CD1c-positive myeloid dendritic cell (primary cell): ENCODE measurements around the gene TBX2.
A peak's percentile ranks its signal among the peaks of the same experiment; 100 is the strongest.

Experiments used
- DNase-seq: peaks from one replicate; pipeline ENCODE4 v3.0.0-alpha.2; 2016; ENCODE audit errors: extremely low spot score

Gene TBX2

GRCh38 chr17:61453566-61454380 lies 54.1 kb downstream of the TBX2 start:
- DNase-seq, result no peak

DNA sequence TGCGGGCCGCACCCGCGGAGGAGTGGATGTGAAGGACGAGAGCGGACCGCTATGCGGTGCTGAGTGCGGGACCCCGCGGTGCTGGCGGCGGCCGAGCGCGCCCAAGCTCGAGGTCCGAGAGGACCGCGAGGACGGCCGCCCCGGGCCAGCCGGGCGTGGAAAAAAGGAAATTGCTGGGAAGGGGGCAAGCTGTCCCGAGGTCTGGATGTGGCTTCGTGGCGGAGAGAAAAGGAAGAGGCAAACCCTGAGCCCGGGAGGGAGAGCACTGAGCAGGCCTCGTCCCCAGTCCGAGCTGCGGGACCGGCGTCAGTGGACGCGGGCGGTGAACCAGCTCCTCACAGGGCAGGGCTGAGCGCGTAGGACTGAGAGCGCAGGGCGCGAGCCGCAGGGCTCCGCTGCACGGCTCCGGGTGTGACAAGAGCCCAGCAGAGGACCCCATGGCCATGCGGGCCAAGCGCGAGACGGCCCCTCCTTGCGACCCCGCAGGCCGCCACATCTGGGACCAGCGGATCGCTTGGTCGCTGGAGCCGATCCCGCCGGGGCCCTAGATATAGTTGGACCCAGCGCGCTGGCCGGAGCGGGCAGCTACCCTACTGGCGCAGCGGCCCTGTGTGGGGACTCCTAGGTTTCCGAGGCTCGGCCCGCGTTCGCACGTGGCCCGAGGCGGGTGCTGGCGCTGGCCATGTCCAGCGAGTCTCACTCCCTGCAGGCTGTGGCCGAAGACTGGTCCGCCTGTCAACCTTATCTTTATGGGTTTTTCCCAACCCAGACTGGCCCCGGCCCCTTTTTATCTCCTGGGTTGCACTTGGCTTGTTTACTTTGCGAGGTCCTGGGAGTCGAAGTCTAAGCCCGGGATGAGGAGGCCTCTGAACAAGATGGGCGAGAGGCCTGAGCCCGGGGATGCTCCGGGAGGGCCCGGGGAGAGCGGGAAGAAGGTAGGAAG lies 55.0 kb downstream of the TBX2 start:
- no peak for DNase-seq

DNA sequence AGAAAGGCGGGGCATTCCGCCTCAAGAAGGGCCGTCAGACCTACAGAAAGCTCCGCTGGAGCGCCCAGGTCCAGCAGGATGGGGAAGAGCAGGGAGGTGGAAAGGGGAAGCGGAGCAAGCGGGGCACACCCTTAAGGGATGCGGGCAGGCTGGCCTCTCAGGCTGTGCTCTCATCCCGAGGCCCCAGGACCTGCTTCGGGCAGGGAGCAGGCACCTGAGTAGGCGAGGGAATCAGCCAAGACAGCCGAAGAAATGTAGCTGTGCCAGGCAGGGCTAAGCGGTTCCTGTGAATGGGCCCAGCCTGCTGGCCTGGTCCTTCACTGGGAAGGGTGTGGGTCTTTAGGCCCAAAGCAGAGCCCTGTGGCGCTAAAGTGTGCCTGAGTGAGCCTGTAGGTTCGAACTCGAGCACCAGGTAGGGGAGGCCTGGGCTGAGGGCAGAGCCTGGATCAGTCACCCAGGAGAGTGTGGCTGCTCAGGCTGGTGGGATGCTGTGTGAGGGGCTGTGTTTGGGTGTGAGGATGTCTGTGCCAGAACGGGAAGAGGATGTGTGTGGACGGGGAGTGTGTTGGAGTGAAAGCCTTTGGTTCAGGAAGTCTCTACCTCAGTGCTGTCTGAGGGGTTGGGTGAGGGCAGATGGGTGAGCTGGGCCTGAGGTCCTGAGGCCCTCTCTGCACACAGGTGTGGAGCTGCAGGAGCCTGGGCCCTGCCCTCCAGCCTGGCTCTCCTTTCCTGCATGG lies 55.8 kb downstream of the TBX2 start:
- no peak for DNase-seq

DNA sequence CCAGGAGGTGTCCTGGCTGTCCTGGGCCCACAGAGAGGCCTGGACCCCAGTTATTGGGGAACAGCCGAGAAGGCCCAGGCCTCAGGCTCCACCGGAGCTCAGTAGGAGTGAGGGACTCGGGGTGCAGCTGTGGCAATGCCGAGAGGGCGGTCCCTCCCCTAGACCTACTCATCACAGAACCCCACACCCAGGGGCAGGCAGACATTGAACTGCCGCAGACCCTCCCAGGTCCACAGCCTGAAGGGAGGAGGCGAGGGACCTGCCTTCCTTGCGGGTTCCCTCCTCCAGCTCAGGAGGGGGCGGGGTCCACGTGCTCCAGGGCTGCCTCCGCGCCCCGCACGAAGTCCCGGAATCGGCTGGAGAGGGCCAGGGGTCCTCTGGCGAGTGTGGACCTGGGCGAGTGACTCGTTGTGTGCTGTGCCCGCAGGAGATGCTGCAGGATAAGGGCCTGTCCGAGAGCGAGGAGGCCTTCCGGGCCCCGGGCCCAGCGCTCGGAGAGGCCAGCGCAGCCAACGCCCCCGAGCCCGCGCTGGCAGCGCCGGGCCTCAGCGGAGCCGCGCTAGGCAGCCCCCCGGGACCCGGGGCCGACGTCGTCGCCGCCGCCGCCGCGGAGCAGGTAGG lies 56.5 kb downstream of the TBX2 start:
- DNase-seq, result no peak

DNA sequence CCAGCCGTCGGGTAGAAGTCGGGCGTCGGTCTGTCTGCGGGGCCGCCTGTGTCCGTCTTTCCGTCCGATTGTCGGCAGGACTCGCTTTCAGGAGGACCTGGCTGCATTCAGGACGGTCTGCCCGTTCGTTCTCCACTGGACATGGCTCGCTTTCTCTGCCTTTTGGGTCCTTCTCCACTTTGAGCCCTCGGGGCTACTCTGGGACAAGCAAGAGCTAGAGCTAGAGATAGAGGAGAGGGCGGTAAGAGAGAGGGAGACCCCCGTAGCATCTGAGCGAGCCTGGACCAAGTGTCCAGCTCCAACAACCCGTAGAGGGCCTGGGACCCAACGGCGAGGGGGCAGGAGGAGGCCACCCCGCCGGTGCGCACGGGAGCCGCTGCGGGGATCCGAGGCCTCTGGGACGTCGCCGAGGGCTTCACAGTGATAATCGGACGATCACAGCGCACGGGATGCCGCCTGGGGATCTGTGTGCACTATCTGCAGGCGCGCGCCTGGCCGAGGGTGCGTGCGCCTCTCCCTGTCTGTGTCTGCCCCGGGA lies 57.1 kb downstream of the TBX2 start:
- DNase-seq, result no peak

GRCh38 chr17:61457226-61457983 lies 57.8 kb downstream of the TBX2 start:
- no peak for DNase-seq

DNA sequence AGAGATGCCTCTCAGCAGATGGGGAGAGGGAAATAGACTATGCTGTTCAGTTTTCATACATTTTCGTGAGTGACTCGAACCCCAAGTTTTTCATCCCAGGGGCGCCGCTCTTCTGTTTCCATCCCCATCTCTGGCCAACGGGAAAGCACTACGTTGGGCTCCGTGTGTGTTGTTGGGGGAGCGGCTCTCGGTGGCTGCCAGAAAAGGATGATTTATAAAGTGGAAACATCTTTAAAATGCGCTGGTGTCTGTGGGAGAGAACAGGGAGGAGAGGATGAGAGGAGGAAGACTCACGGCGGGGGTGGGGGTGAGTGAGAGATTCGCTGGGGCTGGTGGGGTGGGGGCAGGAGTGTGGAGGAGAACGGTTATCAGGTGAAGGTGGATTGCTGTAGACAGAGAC lies 58.4 kb downstream of the TBX2 start:
- no peak for DNase-seq

DNA sequence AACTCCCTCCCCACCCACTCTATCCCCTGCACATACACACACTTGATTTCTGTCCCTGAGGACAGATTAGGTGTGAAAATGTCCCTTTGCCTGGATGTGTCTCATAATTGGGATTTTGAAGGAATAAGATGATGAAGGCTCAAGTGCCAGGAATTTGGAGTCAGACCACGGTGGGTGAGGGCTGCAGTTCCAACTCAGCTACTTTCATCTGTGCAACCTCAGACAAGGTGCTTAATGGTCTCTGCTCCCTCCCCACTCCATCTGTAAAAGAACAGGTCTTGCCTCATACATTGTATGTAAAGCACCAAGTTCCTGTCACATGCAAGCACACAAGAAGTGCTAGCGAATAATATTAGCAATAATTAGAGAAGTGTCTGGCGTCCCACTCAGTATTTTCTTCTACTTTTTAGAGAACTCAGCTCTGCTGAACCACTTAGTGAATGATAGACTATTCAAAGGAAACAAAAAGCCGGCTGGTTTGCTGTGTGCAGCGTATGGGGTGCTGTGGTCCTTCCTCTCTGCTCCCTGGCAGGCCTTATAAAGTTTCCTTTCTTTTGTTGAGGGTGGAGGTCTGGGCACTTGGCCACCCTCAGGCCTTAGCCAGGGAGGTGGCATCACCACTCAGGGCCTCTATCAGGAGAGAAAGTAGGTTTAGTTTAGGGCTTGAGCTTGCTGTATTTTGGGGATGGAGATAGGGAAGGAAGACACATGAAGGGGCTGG lies 58.9 kb downstream of the TBX2 start:
- peak; percentile 57 for DNase-seq
